GM12873 (cell line): Measurements from ENCODE around the gene MAML2.

Experiments
- CTCF ChIP-seq: IDR thresholded peaks from 2 replicates; pipeline ENCODE4 v1.5.1; 2012; ENCODE audit warnings: low read depth, mild to moderate bottlenecking, moderate library complexity, low read length, control low read depth; ENCODE audit not compliant: insufficient read depth; ENCODE audit errors: missing control alignments

The MAML2 gene

GRCh38 chr11:96324912-96325311 lies 18.1 kb downstream of the MAML2 start:
- no peak for TF ChIP-seq CTCF

- no peak for TF ChIP-seq CTCF
Observed at GRCh38 chr11:96323642-96323985, 19.4 kb downstream of the MAML2 start.

GRCh38 chr11:96322775-96323641 lies 20.0 kb downstream of the MAML2 start:
- TF ChIP-seq CTCF = no peak

GRCh38 chr11:96321091-96321490 lies 21.9 kb downstream of the MAML2 start:
- TF ChIP-seq CTCF = no peak

- no peak for TF ChIP-seq CTCF
Observed at GRCh38 chr11:96319898-96320656, 22.9 kb downstream of the MAML2 start.

GRCh38 chr11:96318850-96319249 lies 24.1 kb downstream of the MAML2 start:
- no peak for TF ChIP-seq CTCF

GRCh38 chr11:96318399-96318798 lies 24.6 kb downstream of the MAML2 start:
- no peak for TF ChIP-seq CTCF
